GM19463 (cell line): ENCODE measurements around the gene UTP18.
"Not testable (repeated sequence)": the region's sequence is repeated elsewhere in the genome, so short reads cannot be mapped to it uniquely, and the experiment has no call there.

Experiments
- ATAC-seq: cut with Tn5 transposase; IDR thresholded peaks from one replicate; pipeline ENCODE4 v1.9.1; 2021; ENCODE audit warnings: mild to moderate bottlenecking, moderate library complexity; ENCODE audit not compliant: unreplicated experiment

Gene UTP18

GRCh38 chr17:51260237-51261023, at the start of gene UTP18:
TSS of gene UTP18 (plus strand) at chr17:51260546. CDS start at chr17:51260585, 39 bp downstream.
- ATAC-seq: peak; percentile 69

GRCh38 chr17:51214920-51215319, 45.4 kb upstream of the UTP18 start:
- ATAC-seq: no peak

GRCh38 chr17:51217946-51218345, 42.4 kb upstream of the UTP18 start:
- no peak for ATAC-seq

GRCh38 chr17:51221322-51221721, 39.0 kb upstream of the UTP18 start:
- ATAC-seq: no peak

DNA sequence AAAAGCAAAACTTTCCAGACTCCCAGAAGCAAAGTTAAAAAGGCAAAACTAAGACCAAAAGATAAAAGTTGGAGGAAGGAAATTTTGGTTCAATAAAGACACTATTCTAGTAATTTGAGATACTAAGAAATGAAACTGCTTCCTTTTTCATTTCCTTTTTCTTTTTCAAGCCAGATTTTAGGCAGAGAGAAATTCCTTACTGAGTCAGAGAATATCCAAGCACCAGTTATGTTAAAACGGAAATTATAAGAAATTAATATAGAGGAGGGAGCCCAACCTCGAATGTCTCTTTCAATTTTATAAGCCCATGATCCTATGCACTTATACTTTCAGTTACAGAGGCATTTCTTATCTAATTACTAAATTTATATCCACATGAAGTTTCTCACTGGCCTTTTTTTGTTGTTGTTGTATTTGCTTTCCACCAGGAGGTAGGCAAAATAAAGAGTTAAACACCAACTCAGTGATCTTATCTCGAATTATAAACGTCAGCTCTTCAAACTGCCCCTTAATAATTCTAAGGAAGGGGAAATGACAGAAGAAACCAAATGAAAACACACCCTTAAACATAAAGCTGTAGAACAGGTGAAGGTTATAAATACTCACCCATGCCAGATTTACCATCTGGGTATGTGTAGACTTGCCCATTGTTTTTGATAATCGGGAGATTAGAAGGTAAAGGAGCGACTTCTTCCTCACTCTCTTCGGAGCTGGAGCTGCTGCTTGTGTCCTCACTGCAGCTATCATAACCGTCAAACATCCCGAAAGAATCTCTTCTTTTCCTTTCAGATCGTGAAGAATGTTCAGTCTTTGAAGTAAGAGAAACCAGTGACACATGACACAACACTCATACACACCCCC, 35.7 kb upstream of the UTP18 start:
- no peak for ATAC-seq

DNA sequence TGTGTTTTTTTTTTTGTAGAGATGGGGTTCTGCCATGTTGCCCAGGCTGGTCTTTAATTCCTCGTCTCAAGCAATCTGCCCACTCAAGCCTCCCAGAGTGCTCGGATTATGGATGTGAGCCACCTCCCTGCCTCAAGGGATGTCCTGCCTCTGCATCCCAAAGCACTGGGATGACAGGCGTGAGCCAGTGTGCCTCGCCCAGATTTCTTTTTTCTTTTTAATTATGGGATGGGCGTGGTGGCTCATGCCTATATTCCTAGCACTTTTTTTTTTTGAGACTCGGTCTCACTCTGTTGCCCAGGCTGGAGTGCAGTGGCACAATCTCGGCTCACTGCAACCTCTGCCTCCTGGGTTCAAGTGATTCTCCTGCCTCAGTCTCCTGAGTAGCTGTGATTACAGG, 34.8 kb upstream of the UTP18 start:
- not testable (repeated sequence) for ATAC-seq

- no peak for ATAC-seq
Observed at GRCh38 chr17:51228161-51228560, 32.2 kb upstream of the UTP18 start.

DNA sequence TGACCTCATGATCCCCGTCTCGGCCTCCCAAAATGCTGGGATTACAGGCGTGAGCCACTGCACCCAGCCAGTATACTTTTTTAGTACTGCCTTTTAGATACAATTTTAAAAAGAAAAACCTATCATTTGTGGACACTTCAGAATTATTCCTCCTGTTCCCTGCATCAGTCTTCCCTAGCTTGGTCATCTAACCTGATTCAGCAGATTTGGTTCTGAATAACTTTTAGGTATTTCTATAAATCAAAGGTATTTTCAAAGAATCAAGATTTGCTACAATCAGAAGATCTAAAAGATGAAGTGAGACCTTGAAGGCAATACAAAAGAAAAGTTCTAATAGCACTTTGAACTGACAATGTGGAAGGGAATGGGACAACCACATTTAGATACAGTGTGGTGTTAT, 30.5 kb upstream of the UTP18 start:
- no peak for ATAC-seq

DNA sequence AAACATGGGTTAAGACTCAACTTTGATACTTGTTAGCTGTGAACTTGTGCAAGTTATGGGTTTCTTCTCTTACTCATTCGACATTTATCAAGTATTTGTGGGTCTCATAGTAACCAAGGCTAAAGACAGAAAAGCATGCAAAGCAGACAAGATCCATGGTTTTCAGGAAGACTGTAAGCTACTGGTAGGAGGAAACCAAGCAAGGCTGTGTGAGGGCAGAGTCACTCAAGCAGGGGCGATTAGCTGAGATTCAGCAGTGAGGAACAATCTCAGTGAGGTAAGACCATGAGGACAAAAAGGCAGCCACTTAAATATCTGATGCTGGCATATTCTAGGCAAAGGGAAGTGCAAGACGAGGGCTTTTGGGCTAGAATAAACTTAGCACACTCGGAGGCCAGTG, 30.0 kb upstream of the UTP18 start:
- ATAC-seq: no peak

GRCh38 chr17:51231999-51232398, 28.3 kb upstream of the UTP18 start:
- ATAC-seq: no peak

GRCh38 chr17:51234162-51234561, 26.2 kb upstream of the UTP18 start:
- no peak for ATAC-seq

- peak; percentile 77 for ATAC-seq
Observed at GRCh38 chr17:51238255-51238887, 22.0 kb upstream of the UTP18 start.

- ATAC-seq: no peak
Observed at GRCh38 chr17:51240275-51240674, 20.1 kb upstream of the UTP18 start.

- ATAC-seq: no peak
Observed at GRCh38 chr17:51244041-51244440, 16.3 kb upstream of the UTP18 start.

GRCh38 chr17:51245535-51245934, 14.8 kb upstream of the UTP18 start:
- no peak for ATAC-seq

GRCh38 chr17:51250314-51250840, 10.0 kb upstream of the UTP18 start:
- no peak for ATAC-seq

DNA sequence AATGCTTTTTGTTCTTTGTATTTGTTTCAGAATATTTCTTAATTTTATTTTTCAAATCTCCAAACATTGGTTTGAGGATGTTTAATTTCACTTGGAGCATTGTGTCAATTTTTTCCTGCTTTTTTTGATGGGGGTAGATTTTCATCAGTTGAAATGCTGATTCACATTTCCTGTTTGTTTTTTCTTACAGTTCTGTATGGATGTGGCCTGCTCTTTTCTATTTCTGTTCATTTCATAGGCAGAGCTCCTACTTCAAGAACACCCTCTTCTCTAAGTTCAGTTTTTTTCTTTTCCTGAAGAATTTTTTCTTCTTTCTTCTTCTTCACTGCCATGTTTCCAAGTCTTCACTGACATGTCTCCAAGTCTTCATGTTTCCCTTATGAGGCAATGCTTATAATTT, 9.3 kb upstream of the UTP18 start:
- no peak for ATAC-seq

GRCh38 chr17:51255673-51256072, 4.7 kb upstream of the UTP18 start:
- no peak for ATAC-seq

- ATAC-seq: no peak
Observed at GRCh38 chr17:51256101-51256500, 4.2 kb upstream of the UTP18 start.

DNA sequence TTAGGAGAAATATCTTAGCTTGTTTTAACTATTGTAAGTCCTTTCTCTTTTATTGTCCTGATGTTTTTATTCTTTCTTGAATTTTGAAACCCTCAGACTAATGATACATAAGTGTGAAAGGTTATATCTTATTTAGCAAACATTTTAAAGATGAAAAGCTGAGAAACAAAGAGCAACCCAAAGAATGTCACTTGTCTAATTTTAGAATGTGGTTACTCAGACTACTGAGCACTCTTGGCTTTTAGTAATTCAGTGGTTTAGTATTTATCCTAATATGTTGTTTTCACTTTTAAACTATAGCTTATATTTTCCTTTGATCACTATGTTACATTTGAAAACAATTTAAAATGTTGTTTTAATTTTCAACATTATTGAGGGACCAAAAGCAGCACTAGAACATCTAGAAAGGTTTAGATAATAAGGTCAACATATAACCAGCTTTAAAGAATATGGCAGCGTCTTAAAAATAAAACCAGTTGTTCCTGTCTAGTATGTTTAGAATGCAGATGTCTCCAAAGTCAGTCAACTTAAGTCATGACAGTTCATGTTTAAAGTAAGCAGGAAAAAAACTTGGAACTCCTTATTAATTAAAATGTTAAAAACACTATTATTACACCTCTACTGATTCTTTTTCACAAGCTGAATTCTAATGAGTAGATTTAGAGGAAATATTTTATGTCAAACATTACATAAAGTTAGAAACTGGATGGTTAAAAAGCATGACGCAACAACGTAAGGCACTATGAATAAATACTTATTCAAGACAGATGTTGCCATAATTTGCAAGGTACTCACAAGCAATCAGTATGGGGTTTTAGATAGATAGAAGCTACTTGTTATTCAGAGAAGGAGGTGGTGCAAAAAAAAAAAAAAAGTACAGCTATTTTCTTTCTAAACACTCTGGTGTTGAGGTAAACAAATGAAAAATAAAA, 2.9 kb upstream of the UTP18 start:
- no peak for ATAC-seq
